ENCODE results near the gene GET4.
A peak's percentile ranks its signal among the peaks of the same experiment; 100 is the strongest.

Gene GET4

GRCh38 chr7:892648-893593 is 16.6 kb downstream of the GET4 start:
- no peak overlapping the region for H3K4me3 ChIP-seq (ENCODE audit: low read depth, low read length)
- H3K27ac ChIP-seq (ENCODE audit: extremely low read depth, low read depth, low read length): no peak overlapping the region
- no peaks in the 10 kb centered on the region for H3K9me3 ChIP-seq (ENCODE audit: control insufficient read depth, insufficient read depth, low read depth, low read length)
- H3K4me1 ChIP-seq (ENCODE audit: control insufficient read depth, insufficient read depth, low read length): no peaks in the 10 kb centered on the region
- ChIA-PET POLR2A (no interaction called here), CTCF (no interaction called here)
- TF ChIP-seq RBAK (tag by site-specific recombination; IDR thresholded peaks at IDR 0.05) (no peak), ZBTB44 (tag by site-specific recombination; IDR thresholded peaks at IDR 0.05) (no peak), ZNF449 (tag by site-specific recombination; IDR thresholded peaks at IDR 0.05) (no peak), SP3 (tag by site-specific recombination; IDR thresholded peaks at IDR 0.05) (no peak), ZNF133 (tag by site-specific recombination; IDR thresholded peaks at IDR 0.05) (no peak), OSR2 (tag by site-specific recombination; IDR thresholded peaks at IDR 0.05) (no peak), ZEB2 (tag by site-specific recombination; IDR thresholded peaks at IDR 0.05) (peak; percentile 93), ZNF514 (tag by site-specific recombination; IDR thresholded peaks at IDR 0.05) (no peak), PRDM6 (tag by site-specific recombination; IDR thresholded peaks at IDR 0.05) (no peak), ZNF24 (tag by site-specific recombination; IDR thresholded peaks at IDR 0.05) (no peak), EGR2 (tag by site-specific recombination; IDR thresholded peaks at IDR 0.05; ENCODE audit: low read depth) (peak; percentile 95), HIC1 (tag by site-specific recombination; IDR thresholded peaks at IDR 0.05) (peak; percentile 57; the same call in 1 of the 2 replicates), ZNF658 (tag by site-specific recombination; IDR thresholded peaks at IDR 0.05) (no peak), ZNF624 (tag by site-specific recombination; IDR thresholded peaks at IDR 0.05) (no peak), ZNF140 (tag by site-specific recombination; IDR thresholded peaks at IDR 0.05) (no peak), ZNF747 (tag by site-specific recombination; IDR thresholded peaks at IDR 0.05) (no peak), ELK4 (IDR thresholded peaks at IDR 0.05; ENCODE audit: borderline replicate concordance, low read depth, low read length) (no peak), ZNF274 (IDR thresholded peaks at IDR 0.05; ENCODE audit: low read length) (no peak), ZNF274 (tag by site-specific recombination; IDR thresholded peaks at IDR 0.05; ENCODE audit: borderline replicate concordance) (no peak), KLF8 (tag by site-specific recombination; IDR thresholded peaks at IDR 0.05) (peak; percentile 96), ZNF157 (tag by site-specific recombination; IDR thresholded peaks at IDR 0.05) (peak; percentile 54; the same call in 1 of the 2 replicates), ZNF544 (tag by site-specific recombination; IDR thresholded peaks at IDR 0.05) (no peak), ZFHX2 (tag by site-specific recombination; conservative IDR thresholded peaks at IDR 0.05) (peak; percentile 95), ZNF280D (tag by site-specific recombination; IDR thresholded peaks at IDR 0.05) (no peak)
- peaks cover 13 to 86% of the 10 kb centered on the region in 2 experiments; a peak in 2 of 3 replicates for H3K36me3 ChIP-seq (ENCODE audit: control insufficient read depth in 2 of 2, insufficient read depth in 1 of 2, low read length in 2 of 2)
